HEK293T (cell line): ENCODE measurements around the gene C6orf62.
A peak's percentile ranks its signal among the peaks of the same experiment; 100 is the strongest.
"Not testable (repeated sequence)": the region's sequence is repeated elsewhere in the genome, so short reads cannot be mapped to it uniquely, and the experiment has no call there.

Experiments
- CTCF ChIA-PET: fragments of 350-600 bp; formaldehyde crosslinking; extraction: SDS; loops from one replicate; lab custom pipeline; 2021; ENCODE audit warnings: antibody characterized with exemption, inconsistent platforms; lab: Yijun Ruan, JAX
- POLR2A ChIA-PET: fragments of 350-600 bp; formaldehyde crosslinking; extraction: SDS; loops from one replicate; lab custom pipeline; 2020; ENCODE audit warnings: antibody characterized with exemption, inconsistent platforms; lab: Yijun Ruan, JAX
- DNase-seq: peaks from one replicate; pipeline ENCODE4 v3.0.0; 2012; ENCODE audit warnings: mixed read lengths; ENCODE audit errors: extremely low spot score
- ARNT ChIP-seq: fragments of 450-650 bp; IDR thresholded peaks from 2 replicates; pipeline ENCODE4 v1.6.1; 2017; ENCODE audit warnings: mild to moderate bottlenecking
- BHLHE40 ChIP-seq: fragments of 450-650 bp; IDR thresholded peaks from 2 replicates; pipeline ENCODE4 v1.6.1; 2016; ENCODE audit warnings: mild to moderate bottlenecking, moderate library complexity, borderline replicate concordance
- CTBP1 ChIP-seq: fragments of 450-650 bp; IDR thresholded peaks from 2 replicates; pipeline ENCODE4 v1.6.1; 2016; ENCODE audit warnings: borderline replicate concordance
- ELF4 ChIP-seq: fragments of 450-650 bp; IDR thresholded peaks from 2 replicates; pipeline ENCODE4 v1.6.1; 2017; ENCODE audit warnings: antibody characterized with exemption
- FOXA1 ChIP-seq: fragments of 450-650 bp; IDR thresholded peaks from 2 replicates; pipeline ENCODE4 v1.6.1; 2016; ENCODE audit warnings: mild to moderate bottlenecking
- FOXK2 ChIP-seq: fragments of 450-650 bp; IDR thresholded peaks from 2 replicates; pipeline ENCODE4 v1.6.1; 2016; ENCODE audit warnings: mild to moderate bottlenecking
- FOXM1 ChIP-seq: fragments of 450-650 bp; IDR thresholded peaks from 2 replicates; pipeline ENCODE4 v1.6.1; 2017; ENCODE audit warnings: mild to moderate bottlenecking, borderline replicate concordance
- HDGF ChIP-seq: fragments of 450-650 bp; IDR thresholded peaks from 2 replicates; pipeline ENCODE4 v1.6.1; 2017; ENCODE audit warnings: antibody characterized with exemption, borderline replicate concordance
- L3MBTL2 ChIP-seq: fragments of 450-650 bp; conservative IDR thresholded peaks from 2 replicates; pipeline ENCODE4 v1.6.1; 2016; ENCODE audit warnings: mild to moderate bottlenecking
- LEF1 ChIP-seq: fragments of 450-650 bp; IDR thresholded peaks from 2 replicates; pipeline ENCODE4 v1.6.1; 2017; ENCODE audit warnings: mild to moderate bottlenecking, borderline replicate concordance
- NFRKB ChIP-seq: fragments of 450-650 bp; IDR thresholded peaks from 2 replicates; pipeline ENCODE4 v1.6.1; 2016; ENCODE audit warnings: mild to moderate bottlenecking, moderate library complexity
- PKNOX1 ChIP-seq: fragments of 450-650 bp; IDR thresholded peaks from 2 replicates; pipeline ENCODE4 v1.6.1; 2016
- SP1 ChIP-seq: fragments of 450-650 bp; IDR thresholded peaks from 2 replicates; pipeline ENCODE4 v1.6.1; 2017
- SUZ12 ChIP-seq: fragments of 450-650 bp; IDR thresholded peaks from 2 replicates; pipeline ENCODE4 v1.6.1; 2016; ENCODE audit warnings: mild to moderate bottlenecking
- TARDBP ChIP-seq: fragments of 450-650 bp; IDR thresholded peaks from 2 replicates; pipeline ENCODE4 v1.6.1; 2016
- ZNF384 ChIP-seq: fragments of 450-650 bp; IDR thresholded peaks from 2 replicates; pipeline ENCODE4 v1.6.1; 2016

Gene C6orf62

GRCh38 chr6:24702720-24703282 lies 16.2 kb downstream of the C6orf62 start:
- no peak for DNase-seq
- ChIA-PET CTCF (interaction anchor here (0.9 to 1.7 kb wide), 4 partner anchors 122 to 315 kb away, joined by 3 to 5 read pairs (median 4); no protein-coding TSS in a partner anchor), POLR2A (interaction anchor here (0.7 kb wide), 1 partner anchor 119 kb away, joined by 3 read pairs; no protein-coding TSS in a partner anchor)

GRCh38 chr6:24699521-24700359 lies 19.2 kb downstream of the C6orf62 start:
- no peak for TF ChIP-seq NFRKB
- ChIA-PET POLR2A (no interaction called here), CTCF (no interaction called here)
- no peak for DNase-seq

More at GRCh38 chr6:24702720-24703282, 16.2 kb downstream of the C6orf62 start:
- TF ChIP-seq L3MBTL2 (no peak), SUZ12 (no peak), ELF4 (no peak), PKNOX1 (no peak), FOXK2 (no peak), SP1 (no peak), FOXA1 (no peak), HDGF (no peak), ARNT (no peak), FOXM1 (no peak)

GRCh38 chr6:24696097-24696496 lies 22.9 kb downstream of the C6orf62 start:
- TF ChIP-seq HDGF (no peak), SUZ12 (no peak), ZNF384 (no peak), FOXA1 (no peak), ELF4 (no peak)
- DNase-seq, result no peak
- ChIA-PET CTCF (no interaction called here), POLR2A (no interaction called here)

GRCh38 chr6:24695635-24696034 lies 23.3 kb downstream of the C6orf62 start:
- peak; percentile 39 for DNase-seq
- CTCF ChIA-PET, POLR2A ChIA-PET: not testable (repeated sequence)

GRCh38 chr6:24694198-24694597 lies 24.8 kb downstream of the C6orf62 start:
- CTCF ChIA-PET, result interaction anchor here (1.0 to 1.3 kb wide), 2 partner anchors 110 to 113 kb away, joined by 3 to 4 read pairs; no protein-coding TSS in a partner anchor
- TF ChIP-seq PKNOX1 (no peak), TARDBP (no peak), FOXK2 (no peak), LEF1 (no peak), HDGF (no peak), FOXM1 (no peak), SUZ12 (no peak), BHLHE40 (no peak), NFRKB (no peak), FOXA1 (no peak), ELF4 (no peak), SP1 (no peak)
- no peak for DNase-seq
- POLR2A ChIA-PET, result no interaction called here

- ChIA-PET POLR2A (no interaction called here), CTCF (interaction anchor here (0.5 kb wide), 1 partner anchor 141 kb away, joined by 3 read pairs; no protein-coding TSS in a partner anchor)
- no peak for DNase-seq
- TF ChIP-seq SUZ12, result no peak
- no peak for TF ChIP-seq FOXM1
- TF ChIP-seq FOXA1, result no peak
- TF ChIP-seq SP1, result no peak
- TF ChIP-seq PKNOX1, result no peak
- no peak for TF ChIP-seq BHLHE40
- TF ChIP-seq ARNT, result no peak
- TF ChIP-seq NFRKB, result no peak
- no peak for TF ChIP-seq TARDBP
- TF ChIP-seq ELF4, result no peak
- TF ChIP-seq LEF1, result no peak
- TF ChIP-seq ZNF384, result no peak
- TF ChIP-seq HDGF, result no peak
- no peak for TF ChIP-seq L3MBTL2
- TF ChIP-seq FOXK2, result no peak
- TF ChIP-seq CTBP1, result no peak
Observed at GRCh38 chr6:24692848-24693592, 25.9 kb downstream of the C6orf62 start.

- ChIA-PET CTCF (no interaction called here), POLR2A (no interaction called here)
- TF ChIP-seq SP1 (no peak), CTBP1 (no peak), BHLHE40 (no peak), HDGF (no peak), L3MBTL2 (no peak), ZNF384 (no peak), ARNT (no peak), FOXK2 (no peak), PKNOX1 (no peak)
- DNase-seq, result no peak
Observed at GRCh38 chr6:24692415-24692814, 26.5 kb downstream of the C6orf62 start.
